GM18517 (cell line): ENCODE results near the gene IKBKE.
"Not testable (repeated sequence)": the region's sequence is repeated elsewhere in the genome, so short reads cannot be mapped to it uniquely, and the experiment has no call there.

Experiments
- ATAC-seq: cut with Tn5 transposase; IDR thresholded peaks from one replicate; pipeline ENCODE4 v1.9.1; 2021; ENCODE audit warnings: mild to moderate bottlenecking, moderate library complexity; ENCODE audit not compliant: unreplicated experiment

IKBKE gene

DNA sequence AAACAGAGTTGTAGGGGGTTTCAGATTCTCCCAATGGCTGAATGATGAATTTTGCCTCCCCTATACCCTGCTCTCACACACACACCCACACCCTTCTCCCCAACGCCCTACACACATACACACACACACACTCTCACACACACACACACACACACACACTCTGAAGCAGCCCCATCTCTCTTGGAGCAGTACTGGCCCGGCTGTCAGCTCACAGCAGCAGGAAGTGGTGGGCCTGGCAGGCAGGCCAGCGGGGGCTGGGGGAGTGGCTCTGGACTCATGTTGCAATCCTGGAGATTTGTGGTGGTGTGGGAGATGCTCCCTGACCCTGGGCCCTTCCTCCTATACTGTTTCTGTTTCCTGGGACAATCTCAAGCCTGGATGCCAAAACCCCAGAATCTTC is 2.2 kb downstream of the IKBKE start:
- no peak for ATAC-seq

- ATAC-seq = no peak
These were observed 2.6 kb downstream of the IKBKE start for GRCh38 chr1:206472886-206473285.

- no peak for ATAC-seq
These were observed 5.8 kb downstream of the IKBKE start for GRCh38 chr1:206476058-206476457.

DNA sequence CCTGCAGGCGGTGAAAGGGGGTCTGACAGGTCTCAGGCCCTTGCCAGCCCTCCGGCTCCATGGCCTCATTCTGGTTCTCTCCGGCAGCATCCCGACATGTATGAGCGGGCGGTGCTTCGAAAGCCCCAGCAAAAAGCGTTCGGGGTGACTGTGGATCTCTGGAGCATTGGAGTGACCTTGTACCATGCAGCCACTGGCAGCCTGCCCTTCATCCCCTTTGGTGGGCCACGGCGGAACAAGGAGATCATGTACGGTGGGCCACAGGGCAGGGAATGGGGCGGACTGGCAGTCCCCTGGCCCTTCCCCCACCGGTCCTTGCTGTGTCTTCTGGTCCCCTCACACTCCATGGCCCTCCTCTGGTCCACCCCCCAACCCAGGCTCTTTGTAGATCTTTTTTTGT is 6.3 kb downstream of the IKBKE start:
- ATAC-seq = no peak

DNA sequence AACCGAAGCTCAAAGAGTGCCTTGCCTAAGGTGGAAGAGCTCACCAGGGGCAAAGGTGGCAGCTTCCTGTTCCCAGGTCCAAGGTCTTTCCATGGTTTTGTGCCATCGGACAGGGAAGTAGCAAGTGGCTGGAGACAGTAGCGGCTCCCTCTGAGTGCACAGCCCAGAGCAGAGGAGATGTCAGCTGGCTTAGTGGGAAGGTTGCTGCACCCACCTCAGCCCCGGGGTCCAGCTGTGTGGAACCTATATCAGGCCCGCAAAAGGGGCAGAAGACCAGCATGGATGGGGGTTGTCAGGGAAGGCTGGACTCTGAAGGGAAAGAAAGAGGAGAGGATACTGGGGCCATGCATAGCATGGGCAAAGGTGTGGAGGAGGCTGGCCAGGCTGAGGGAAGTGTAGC is 6.8 kb downstream of the IKBKE start:
- ATAC-seq = no peak

DNA sequence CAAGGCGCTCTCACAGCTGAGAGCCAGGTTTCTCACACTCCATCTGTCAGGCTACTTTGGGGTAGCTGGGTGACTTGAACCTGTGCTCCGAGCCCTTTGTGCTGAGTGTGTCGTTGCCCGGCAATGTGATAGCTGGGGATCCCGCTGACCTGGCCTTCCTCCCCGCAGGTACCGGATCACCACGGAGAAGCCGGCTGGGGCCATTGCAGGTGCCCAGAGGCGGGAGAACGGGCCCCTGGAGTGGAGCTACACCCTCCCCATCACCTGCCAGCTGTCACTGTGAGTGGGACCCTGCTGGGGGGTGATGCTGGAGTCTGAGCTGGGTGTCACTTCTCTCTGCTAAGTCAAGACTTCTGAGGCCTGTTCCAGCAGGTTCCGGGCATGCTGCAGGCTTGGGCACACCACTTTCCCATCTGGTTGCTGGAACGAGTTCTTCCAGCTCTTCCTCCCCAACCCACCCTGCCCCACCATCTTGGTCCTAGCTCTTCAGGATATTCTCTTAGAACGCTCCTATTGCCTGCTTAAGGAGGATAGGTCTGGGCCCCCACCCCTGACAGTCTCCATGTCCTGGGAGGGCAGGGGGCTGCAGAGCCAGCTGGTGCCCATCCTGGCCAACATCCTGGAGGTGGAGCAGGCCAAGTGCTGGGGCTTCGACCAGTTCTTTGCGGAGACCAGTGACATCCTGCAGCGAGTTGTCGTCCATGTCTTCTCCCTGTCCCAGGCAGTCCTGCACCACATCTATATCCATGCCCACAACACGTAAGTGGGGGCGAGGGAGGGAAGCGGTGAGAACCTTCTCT is 7.5 kb downstream of the IKBKE start:
- no peak for ATAC-seq

GRCh38 chr1:206478746-206479145 is 8.5 kb downstream of the IKBKE start:
- ATAC-seq = no peak

DNA sequence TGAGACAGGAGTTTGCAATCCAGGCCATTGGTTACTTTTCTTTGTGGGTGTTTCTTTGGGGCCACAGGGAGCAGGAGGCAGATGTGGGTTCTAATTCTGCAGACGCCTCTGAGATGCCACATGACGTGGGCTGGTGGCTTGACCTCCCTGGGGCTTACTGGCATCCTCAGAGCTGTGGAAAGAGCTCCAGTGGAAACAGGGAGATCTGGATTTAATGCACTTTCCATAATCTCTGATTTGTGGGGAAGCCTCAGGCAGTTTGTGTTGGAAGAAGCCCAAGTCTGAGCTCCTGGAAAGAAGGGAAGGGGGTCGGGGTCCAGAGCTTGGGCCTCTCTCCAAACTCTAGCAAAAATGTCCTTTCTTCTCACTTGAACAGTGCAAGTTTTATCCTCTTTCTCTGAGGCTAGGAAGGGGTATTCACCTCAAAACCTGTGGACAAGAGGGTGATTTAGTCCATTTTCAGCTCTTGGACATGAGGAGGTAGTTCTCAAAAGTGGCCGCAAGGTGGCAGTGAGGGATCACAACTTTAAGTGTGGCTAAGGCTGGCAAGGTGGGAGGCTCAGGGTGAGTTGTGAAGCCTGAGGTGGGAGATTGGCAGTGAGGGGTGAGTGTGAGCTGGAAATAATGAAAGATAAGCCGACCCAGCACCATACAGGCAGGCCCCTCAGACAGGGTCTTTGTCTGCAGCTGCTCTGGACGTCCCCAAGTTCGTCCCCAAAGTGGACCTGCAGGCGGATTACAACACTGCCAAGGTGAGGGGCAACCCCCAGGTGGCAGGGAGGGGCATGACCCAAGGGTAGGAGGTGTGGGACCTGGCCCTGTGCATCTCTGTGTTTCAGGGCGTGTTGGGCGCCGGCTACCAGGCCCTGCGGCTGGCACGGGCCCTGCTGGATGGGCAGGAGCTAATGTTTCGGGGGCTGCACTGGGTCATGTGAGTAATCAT is 9.2 kb downstream of the IKBKE start:
- ATAC-seq = no peak

DNA sequence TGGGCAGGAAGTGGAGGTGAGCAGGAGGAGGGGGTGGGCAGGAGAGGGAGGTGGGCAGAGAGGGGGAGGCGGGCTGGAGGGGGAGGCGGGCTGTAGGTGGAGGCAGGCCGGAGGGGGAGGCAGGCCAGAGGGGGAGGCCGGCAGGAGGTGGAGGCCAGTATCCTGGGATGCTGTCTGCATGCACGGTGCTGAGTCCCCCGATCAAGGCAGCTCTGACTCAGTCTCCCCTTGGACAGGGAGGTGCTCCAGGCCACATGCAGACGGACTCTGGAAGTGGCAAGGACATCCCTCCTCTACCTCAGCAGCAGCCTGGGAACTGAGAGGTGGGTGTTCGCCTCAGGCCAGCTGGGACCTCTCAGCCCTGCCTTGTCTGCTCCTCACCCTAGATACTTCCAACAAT is 9.9 kb downstream of the IKBKE start:
- no peak for ATAC-seq

DNA sequence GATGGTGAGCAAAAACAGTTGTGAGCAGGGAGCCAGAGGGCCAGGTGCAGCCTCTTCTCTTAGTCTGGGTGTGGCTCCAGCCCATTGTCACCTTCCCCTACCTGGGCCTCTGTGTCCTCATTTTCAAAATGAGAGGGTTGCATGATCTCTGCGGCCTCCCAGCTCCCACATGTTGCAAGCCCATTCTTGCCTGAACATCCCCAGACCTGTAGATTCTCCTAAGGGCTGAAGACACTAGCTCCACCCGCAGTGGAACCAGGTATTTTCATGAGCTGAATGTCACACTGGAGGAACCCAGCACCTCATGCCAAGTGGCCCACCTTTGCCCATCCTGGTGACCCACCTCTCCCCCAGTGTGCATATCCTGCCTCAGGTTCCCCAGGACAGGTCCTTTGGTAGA is 12.3 kb downstream of the IKBKE start:
- no peak for ATAC-seq

DNA sequence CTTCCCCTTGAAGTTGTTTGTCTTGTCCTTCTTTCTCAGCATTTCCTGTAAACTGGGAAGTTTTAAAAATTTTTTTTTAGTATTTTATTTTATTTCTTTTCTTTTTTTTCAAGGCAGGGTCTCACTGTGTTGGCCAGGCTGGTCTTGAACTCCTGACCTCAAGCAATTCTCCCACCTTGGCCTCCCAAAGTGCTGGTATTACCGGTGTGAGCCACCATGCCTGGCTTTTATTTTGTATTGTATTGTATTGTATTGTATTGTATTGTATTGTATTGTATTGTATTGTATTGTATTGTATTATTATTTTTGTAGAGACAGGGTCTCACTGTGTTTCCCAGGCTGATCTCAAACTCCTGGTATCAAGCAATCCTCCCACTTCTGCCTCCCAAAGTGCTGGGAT is 13.6 kb downstream of the IKBKE start:
- ATAC-seq = not testable (repeated sequence)

DNA sequence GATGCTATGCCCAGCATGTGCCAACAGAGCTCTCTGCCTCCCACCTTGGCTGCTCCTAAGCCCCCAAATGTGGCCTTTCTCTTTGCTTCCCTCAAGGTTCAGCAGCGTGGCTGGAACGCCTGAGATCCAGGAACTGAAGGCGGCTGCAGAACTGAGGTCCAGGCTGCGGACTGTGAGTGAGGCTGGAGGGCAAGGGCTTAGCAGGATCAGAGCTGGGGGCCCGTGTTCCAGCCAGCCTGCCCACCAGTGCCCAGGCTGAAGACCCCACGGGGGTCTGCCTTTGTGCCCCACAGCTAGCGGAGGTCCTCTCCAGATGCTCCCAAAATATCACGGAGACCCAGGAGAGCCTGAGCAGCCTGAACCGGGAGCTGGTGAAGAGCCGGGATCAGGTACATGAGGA is 14.6 kb downstream of the IKBKE start:
- no peak for ATAC-seq

- ATAC-seq = no peak
These were observed 16.9 kb downstream of the IKBKE start for GRCh38 chr1:206486995-206487788.

DNA sequence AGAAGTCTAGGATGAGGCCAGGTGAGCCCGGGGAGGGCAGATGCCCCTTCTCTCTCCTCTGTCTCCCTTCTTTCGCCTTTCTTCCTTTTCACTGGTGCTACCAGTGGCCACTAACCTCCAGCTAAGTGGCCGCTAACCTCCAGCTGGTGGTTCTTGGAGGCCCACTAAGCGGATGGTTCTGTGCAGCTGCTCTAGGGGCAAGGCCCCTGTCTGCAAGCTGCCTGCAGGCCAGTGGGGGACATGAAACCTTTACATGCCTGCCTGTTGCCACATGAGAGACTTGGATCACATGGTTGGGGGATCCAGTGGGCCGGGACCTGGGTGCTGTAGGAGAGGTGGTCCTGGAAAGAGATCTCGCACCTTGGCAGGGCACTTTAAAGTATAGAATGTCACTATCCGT is 17.7 kb downstream of the IKBKE start:
- ATAC-seq = no peak

GRCh38 chr1:206488466-206488865 is 18.2 kb downstream of the IKBKE start:
- no peak for ATAC-seq

- no peak for ATAC-seq
These were observed 19.9 kb downstream of the IKBKE start for GRCh38 chr1:206489980-206490770.

DNA sequence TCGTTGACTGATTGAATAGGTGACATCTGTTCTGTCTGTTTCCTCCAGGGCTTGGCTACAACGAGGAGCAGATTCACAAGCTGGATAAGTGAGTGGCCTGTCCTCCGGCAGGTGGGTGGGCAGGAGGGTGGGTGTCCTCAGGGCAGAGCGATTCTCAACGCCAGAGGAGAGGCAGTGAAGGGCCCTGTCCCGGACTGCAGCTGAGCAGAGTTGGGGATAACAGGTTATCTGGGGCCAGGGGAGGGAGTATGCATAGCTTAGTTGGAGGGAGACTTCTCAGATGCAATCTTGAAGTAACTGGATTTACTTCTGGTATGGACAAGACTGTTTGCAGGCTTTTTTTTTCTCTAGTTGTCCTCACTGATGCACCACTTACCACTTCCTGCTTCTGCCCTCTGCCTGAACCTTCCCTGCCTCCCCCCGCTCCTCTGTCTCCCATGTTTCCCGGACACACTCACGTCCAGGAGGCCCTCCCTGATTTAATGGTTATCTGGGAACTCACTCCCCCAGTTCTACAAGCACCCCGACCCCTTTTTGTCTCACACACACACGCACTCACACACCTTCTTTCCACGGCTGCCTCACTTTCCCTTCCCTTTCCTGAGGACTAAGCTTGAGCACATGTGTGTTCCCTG is 20.6 kb downstream of the IKBKE start:
- no peak for ATAC-seq

DNA sequence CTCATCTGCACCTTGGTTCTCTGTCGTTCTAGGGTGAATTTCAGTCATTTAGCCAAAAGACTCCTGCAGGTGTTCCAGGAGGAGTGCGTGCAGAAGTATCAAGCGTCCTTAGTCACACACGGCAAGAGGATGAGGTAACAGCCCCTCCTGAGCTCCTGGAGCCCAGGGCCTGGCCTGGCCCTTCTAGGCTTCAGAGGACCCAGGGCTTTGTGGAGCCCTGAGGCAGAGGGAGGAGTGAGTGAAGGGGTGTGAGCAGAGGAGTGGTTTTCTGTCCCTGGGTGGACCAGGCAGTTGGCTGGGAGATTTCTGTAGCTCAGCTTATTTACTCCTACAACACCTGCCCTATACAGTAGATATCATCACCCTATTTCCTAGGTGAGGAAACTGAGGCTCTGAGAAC is 21.3 kb downstream of the IKBKE start:
- no peak for ATAC-seq

DNA sequence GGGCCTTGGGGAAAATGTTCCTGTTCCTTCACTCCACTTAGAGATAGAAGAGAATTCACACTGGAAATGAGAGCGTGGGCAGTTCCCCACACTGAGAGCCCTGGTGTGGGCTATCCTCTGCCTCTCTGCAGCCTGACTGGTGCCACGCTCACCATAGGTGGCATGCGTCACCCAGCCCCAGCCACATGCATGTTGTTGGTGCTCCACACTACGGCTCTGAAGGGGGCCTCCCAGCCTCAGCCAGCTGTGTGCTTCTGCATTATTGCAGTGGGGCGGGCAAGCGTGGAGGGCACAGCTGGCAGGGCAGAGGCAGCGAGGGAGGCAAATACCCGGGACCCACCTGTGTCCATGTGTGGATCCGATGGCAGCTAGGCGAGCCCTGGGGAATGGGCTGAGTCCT is 22.3 kb downstream of the IKBKE start:
- ATAC-seq = no peak

DNA sequence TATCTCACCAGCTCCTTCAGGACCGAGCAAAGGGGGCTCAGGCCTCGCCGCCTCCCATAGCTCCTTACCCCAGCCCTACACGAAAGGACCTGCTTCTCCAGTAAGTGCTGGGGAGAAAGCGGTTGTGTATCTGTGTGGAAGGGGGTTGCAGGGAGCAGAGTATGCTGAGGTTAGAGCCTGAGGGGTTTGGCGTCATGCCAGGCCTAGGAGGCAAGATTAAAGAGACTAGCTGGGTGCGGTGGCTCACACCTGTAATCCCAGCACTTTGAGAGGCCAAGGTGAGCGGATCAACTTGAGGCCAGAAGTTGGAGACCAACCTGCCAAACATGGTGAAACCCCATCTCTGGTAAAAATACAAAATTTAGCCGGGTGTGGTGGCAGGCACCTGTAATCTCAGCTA is 23.0 kb downstream of the IKBKE start:
- no peak for ATAC-seq
